CD14-positive monocyte (primary cell): ENCODE results near the gene PIAS4. TPM values are rescaled to one million over a fixed set of nuclear protein-coding genes. Genes with fewer than 3 reads are reported as not detected.

Experiments
- DNase-seq, 3 donors: peaks; one replicate each; pipeline ENCODE4 v3.0.0-alpha.2; 2011 to 2022
- H2AFZ ChIP-seq: 2 replicates; pipeline ENCODE4 v1.6.0; 2012; ENCODE audit warnings: mild to moderate bottlenecking, low read depth, low read length, inconsistent platforms; ENCODE audit not compliant: insufficient read depth, poor library complexity, severe bottlenecking
- H3K27ac ChIP-seq, 2 donors: 1 replicate in 1 of 2; 2 replicates in 1 of 2; pipeline ENCODE4 v1.5.1; 2012 to 2013; ENCODE audit warnings: low read length in 2 of 2, control low read depth in 1 of 2, inconsistent platforms in 1 of 2, low read depth in 1 of 2, mild to moderate bottlenecking in 1 of 2
- H3K27me3 ChIP-seq, 2 donors: one replicate each; pipeline versions ENCODE4 v1.6.0 to v1.6.1; 2011 to 2013; ENCODE audit warnings: low read length in 2 of 2; ENCODE audit not compliant: control insufficient read depth in 2 of 2, insufficient read depth in 2 of 2
- H3K36me3 ChIP-seq, 2 donors: replicated peaks in 1 of 2; 1 replicate in 1 of 2; 2 replicates in 1 of 2; pipeline versions ENCODE4 v1.5.1 to v1.6.1; 2012 to 2013; ENCODE audit warnings: low read length in 2 of 2, control low read depth in 1 of 2, inconsistent platforms in 1 of 2, mild to moderate bottlenecking in 1 of 2; ENCODE audit not compliant: insufficient read depth in 2 of 2, control insufficient read depth in 1 of 2
- H3K4me1 ChIP-seq, 2 donors: 1 replicate in 1 of 2; 2 replicates in 1 of 2; pipeline versions ENCODE4 v1.5.1 to v1.6.1; 2012 to 2013; ENCODE audit warnings: low read length in 2 of 2, control low read depth in 1 of 2, inconsistent platforms in 1 of 2, mild to moderate bottlenecking in 1 of 2, moderate library complexity in 1 of 2; ENCODE audit not compliant: insufficient read depth in 2 of 2, control insufficient read depth in 1 of 2
- H3K4me2 ChIP-seq: replicated peaks from 2 replicates; pipeline ENCODE3; 2012; ENCODE audit warnings: low read length, moderate library complexity, mild to moderate bottlenecking; ENCODE audit not compliant: poor library complexity, severe bottlenecking; ENCODE audit errors: extremely low read depth
- H3K4me3 ChIP-seq, 3 experiments: fragments of 200-600 bp in 1 of 3; sonication (generic) in 1 of 3; replicated peaks in 1 of 3; 1 replicate in 2 of 3; 2 replicates in 1 of 3; pipeline ENCODE4 v1.5.1; 2011 to 2013; ENCODE audit warnings: low read length in 3 of 3, mild to moderate bottlenecking in 3 of 3, control low read depth in 2 of 3, low read depth in 2 of 3, inconsistent platforms in 1 of 3, moderate library complexity in 1 of 3
- H3K79me2 ChIP-seq: 2 replicates; pipeline ENCODE4 v1.6.0; 2012; ENCODE audit warnings: mild to moderate bottlenecking, control low read depth, inconsistent platforms, low read length, moderate library complexity; ENCODE audit not compliant: insufficient read depth
- H3K9ac ChIP-seq: 2 replicates; pipeline ENCODE4 v1.6.0; 2017; ENCODE audit warnings: low read length, mild to moderate bottlenecking; ENCODE audit not compliant: insufficient read depth, poor library complexity, severe bottlenecking
- H3K9me3 ChIP-seq, 2 donors: replicated peaks in 1 of 2; 1 replicate in 1 of 2; 2 replicates in 1 of 2; pipeline versions ENCODE4 v1.5.1 to v1.6.1; 2012 to 2013; ENCODE audit warnings: low read length in 2 of 2, control low read depth in 1 of 2; ENCODE audit not compliant: control insufficient read depth in 1 of 2, insufficient read depth in 1 of 2
- H4K20me1 ChIP-seq: 2 replicates; pipeline ENCODE4 v1.6.0; 2012; ENCODE audit warnings: mild to moderate bottlenecking, low read length, control low read depth, moderate library complexity; ENCODE audit not compliant: insufficient read depth
- H3K27ac Mint-ChIP-seq, 7 donors: one replicate each; pipeline ENCODE4 v1.8.0; 2020; ENCODE audit warnings: mild to moderate bottlenecking in 7 of 7, mixed read lengths in 7 of 7, moderate library complexity in 6 of 7, inconsistent platforms in 2 of 7
- H3K27me3 Mint-ChIP-seq, 3 donors: one replicate each; pipeline ENCODE4 v1.8.0; 2021 to 2022; ENCODE audit warnings: low read depth in 3 of 3, mild to moderate bottlenecking in 3 of 3, mixed read lengths in 3 of 3, moderate library complexity in 3 of 3, inconsistent platforms in 1 of 3
- H3K36me3 Mint-ChIP-seq, 2 donors: one replicate each; pipeline ENCODE4 v1.8.0; 2020; ENCODE audit warnings: mixed read lengths in 2 of 2, inconsistent platforms in 1 of 2, mild to moderate bottlenecking in 1 of 2
- H3K4me1 Mint-ChIP-seq: one replicate; pipeline ENCODE4 v1.8.0; 2020; ENCODE audit warnings: mild to moderate bottlenecking, mixed read lengths
- H3K4me3 Mint-ChIP-seq, 2 donors: one replicate each; pipeline ENCODE4 v1.8.0; 2020; ENCODE audit warnings: mild to moderate bottlenecking in 2 of 2, mixed read lengths in 2 of 2, moderate library complexity in 1 of 2
- H3K9me3 Mint-ChIP-seq, 7 donors: one replicate each; pipeline ENCODE4 v1.8.0; 2020 to 2022; ENCODE audit warnings: mixed read lengths in 7 of 7, mild to moderate bottlenecking in 6 of 7, moderate library complexity in 6 of 7, inconsistent platforms in 2 of 7
- WGBS: methylation state at CpG from one replicate; pipeline ENCODE4 v1.1.5; 2013; ENCODE audit warnings: missing lambda C conversion rate; ENCODE audit not compliant: insufficient coverage; 5-methylcytosine and 5-hydroxymethylcytosine counted together
- intact Hi-C, 2 donors: fragments of 100-400 bp; cut with micrococcal nuclease; formaldehyde crosslinking; loops; one replicate each; pipeline versions ENCODE4 v1.15.0 to v1.15.1; 2023
- polyA plus RNA-seq, 3 donors: library from polyadenylated mRNA; depleted of rRNA in 1 of 3; unstranded in 2 of 3; stranded (reverse) in 1 of 3; fragments of 300-500 nt in 2 of 3; fragments of >200 nt in 1 of 3; fragmentation: Illumina TruSeq in 2 of 3; gene quantifications; 1 replicate in 2 of 3; 2 replicates in 1 of 3; pipeline ENCODE4 v1.2.3, GENCODE V29; 2012 to 2021
- TF ChIP-seq, protein P1 (sequence below): fragments of 200-600 bp; IDR thresholded peaks from one replicate; pipeline ENCODE4 v1.8.0; 2022; ENCODE audit warnings: antibody characterized with exemption, mild to moderate bottlenecking

PIAS4 gene
- polyA plus RNA-seq, 3 donors: 2.3 to 8.1 (median 5.9) TPM

DNA sequence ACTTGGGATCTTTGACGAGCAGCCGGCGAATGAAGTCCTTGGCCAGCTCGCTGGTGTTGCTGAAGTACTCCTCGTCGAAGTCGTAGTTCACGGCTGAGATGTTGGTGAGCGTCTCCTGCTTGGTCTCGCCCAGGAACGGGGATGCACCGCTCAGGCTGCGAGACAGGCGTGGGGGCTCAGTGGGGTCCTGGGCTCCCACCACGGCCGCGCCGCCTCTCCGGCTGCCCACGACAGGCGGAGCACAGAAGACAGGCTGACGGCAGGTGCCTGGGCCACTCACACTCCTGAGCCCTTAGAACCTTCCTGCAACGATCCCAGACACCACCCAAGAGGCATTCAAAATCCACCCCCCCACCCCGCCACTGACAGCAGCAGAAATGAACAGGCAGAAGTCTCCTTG lies 46.5 kb upstream of the PIAS4 start:
- no peak overlapping the region for H3K27ac ChIP-seq
- H3K4me3 ChIP-seq: no peak overlapping the region
- no peaks in the 10 kb centered on the region for H3K9me3 ChIP-seq
- Mint-ChIP-seq H3K36me3 (peaks cover 50 to 85% of the 10 kb centered on the region in 2 donors), H3K9me3 (peaks cover 0 to 2% (median 0%) of the 10 kb centered on the region in 7 donors), H3K27me3 (peaks cover 0 to 1% (median 0%) of the 10 kb centered on the region in 3 donors), H3K27ac (no peak overlapping the region), H3K4me1 (peaks cover 2% of the 10 kb centered on the region), H3K4me3 (no peak overlapping the region)
- no peaks in the 10 kb centered on the region for H3K4me1 ChIP-seq
- no peak overlapping the region for H3K9ac ChIP-seq
- H3K36me3 ChIP-seq: peaks cover 72 to 90% of the 10 kb centered on the region in 2 donors
- H3K79me2 ChIP-seq: peaks cover 4% of the 10 kb centered on the region
- TF ChIP-seq, protein P1, sequence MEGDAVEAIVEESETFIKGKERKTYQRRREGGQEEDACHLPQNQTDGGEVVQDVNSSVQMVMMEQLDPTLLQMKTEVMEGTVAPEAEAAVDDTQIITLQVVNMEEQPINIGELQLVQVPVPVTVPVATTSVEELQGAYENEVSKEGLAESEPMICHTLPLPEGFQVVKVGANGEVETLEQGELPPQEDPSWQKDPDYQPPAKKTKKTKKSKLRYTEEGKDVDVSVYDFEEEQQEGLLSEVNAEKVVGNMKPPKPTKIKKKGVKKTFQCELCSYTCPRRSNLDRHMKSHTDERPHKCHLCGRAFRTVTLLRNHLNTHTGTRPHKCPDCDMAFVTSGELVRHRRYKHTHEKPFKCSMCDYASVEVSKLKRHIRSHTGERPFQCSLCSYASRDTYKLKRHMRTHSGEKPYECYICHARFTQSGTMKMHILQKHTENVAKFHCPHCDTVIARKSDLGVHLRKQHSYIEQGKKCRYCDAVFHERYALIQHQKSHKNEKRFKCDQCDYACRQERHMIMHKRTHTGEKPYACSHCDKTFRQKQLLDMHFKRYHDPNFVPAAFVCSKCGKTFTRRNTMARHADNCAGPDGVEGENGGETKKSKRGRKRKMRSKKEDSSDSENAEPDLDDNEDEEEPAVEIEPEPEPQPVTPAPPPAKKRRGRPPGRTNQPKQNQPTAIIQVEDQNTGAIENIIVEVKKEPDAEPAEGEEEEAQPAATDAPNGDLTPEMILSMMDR: no peak
- peaks cover 14% of the 10 kb centered on the region for H4K20me1 ChIP-seq
- no peak overlapping the region for H2AFZ ChIP-seq
- no peak overlapping the region for H3K4me2 ChIP-seq
- intact Hi-C loops: no loop called here
- over 99% methylated on average over 16 of the region's 24 CpGs for WGBS
- no peak for DNase-seq
- H3K27me3 ChIP-seq: no peaks in the 10 kb centered on the region

DNA sequence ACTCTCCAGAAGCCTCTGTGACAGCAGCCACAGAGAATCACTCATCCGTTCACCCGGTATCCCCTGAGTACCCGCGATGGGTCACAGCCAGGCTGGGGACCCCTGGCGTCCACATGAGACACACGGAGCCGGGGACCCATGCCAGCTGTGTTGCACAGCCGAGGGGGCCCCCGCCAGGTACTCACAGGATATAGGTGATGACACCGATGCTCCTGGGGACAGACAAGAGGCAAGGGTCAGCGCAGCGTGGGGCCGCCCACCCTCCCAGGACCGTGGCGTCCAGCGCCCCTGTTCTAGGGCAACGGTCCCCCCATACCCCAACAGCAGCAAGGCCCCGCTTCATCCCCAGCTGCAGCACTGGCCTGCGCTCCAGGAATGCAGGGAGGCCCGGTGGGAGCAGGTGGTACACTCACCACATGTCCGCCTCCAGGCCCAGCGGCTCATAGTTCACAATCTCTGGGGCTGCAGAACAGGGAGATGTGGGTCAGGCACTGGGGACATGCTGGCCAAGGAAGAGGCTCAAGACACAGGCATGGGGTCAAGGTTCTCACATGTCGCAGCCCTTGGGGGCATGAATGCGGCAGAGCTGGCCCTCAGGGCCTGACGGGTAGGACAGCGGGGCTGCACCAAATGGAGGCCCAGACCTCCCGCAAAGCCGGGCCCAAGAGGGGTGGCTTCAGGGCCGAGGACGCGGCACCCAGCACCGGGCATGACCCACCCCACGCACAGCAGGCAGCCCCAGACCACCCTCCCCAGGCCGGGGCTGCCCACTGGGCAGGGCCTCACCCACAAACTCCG lies 43.9 kb upstream of the PIAS4 start:
- H3K4me2 ChIP-seq: no peak overlapping the region
- H3K36me3 Mint-ChIP-seq: peaks cover 59 to 89% of the 10 kb centered on the region in 2 donors
- DNase-seq: no peak
- peaks cover 22% of the 10 kb centered on the region for H3K79me2 ChIP-seq
- H3K27ac Mint-ChIP-seq: no peak overlapping the region
- H3K4me1 ChIP-seq: no peaks in the 10 kb centered on the region
- no peak overlapping the region for H3K4me3 Mint-ChIP-seq
- peaks cover 0 to 2% (median 0%) of the 10 kb centered on the region in 7 donors for H3K9me3 Mint-ChIP-seq
- H3K4me3 ChIP-seq: no peak overlapping the region
- H3K9me3 ChIP-seq: no peaks in the 10 kb centered on the region
- no peaks in the 10 kb centered on the region for H3K27me3 ChIP-seq
- H3K9ac ChIP-seq: no peak overlapping the region
- H3K4me1 Mint-ChIP-seq: peaks cover 2% of the 10 kb centered on the region
- no peaks in the 10 kb centered on the region for H3K27me3 Mint-ChIP-seq
- intact Hi-C loops: no loop called here
- WGBS: 98% methylated on average over 30 of the region's 35 CpGs
- TF ChIP-seq, protein P1: no peak
- peaks cover 83 to 97% of the 10 kb centered on the region in 2 donors for H3K36me3 ChIP-seq
- no peak overlapping the region for H3K27ac ChIP-seq
- no peak overlapping the region for H2AFZ ChIP-seq
- peaks cover 29% of the 10 kb centered on the region for H4K20me1 ChIP-seq
